AG08396 (cell line): ENCODE measurements around the gene SCAF8.
"Not testable (repeated sequence)": the region's sequence is repeated elsewhere in the genome, so short reads cannot be mapped to it uniquely, and the experiment has no call there.

Experiments
- DNase-seq: peaks from one replicate; pipeline ENCODE4 v3.0.0; 2012; ENCODE audit warnings: low spot score, mixed read lengths

Gene SCAF8

GRCh38 chr6:154733183-154733625 is at the start of gene SCAF8:
Gene SCAF8 (plus strand): TSS chr6:154733416. CDS start chr6:154733901, 485 bp downstream.
- peak; percentile 93 for DNase-seq

- peak; percentile 43 for DNase-seq
Observed at GRCh38 chr6:154683756-154684523, 49.3 kb upstream of the SCAF8 start.

GRCh38 chr6:154686162-154686561 is 47.1 kb upstream of the SCAF8 start:
- DNase-seq: no peak

- no peak for DNase-seq
Observed at GRCh38 chr6:154689493-154690255, 43.5 kb upstream of the SCAF8 start.

- DNase-seq: no peak
Observed at GRCh38 chr6:154690857-154691256, 42.4 kb upstream of the SCAF8 start.

GRCh38 chr6:154696661-154697060 is 36.6 kb upstream of the SCAF8 start:
- DNase-seq: no peak

- DNase-seq: no peak
Observed at GRCh38 chr6:154703124-154703523, 30.1 kb upstream of the SCAF8 start.

- DNase-seq: no peak
Observed at GRCh38 chr6:154705471-154706113, 27.6 kb upstream of the SCAF8 start.

GRCh38 chr6:154706389-154706788 is 26.8 kb upstream of the SCAF8 start:
- no peak for DNase-seq

- DNase-seq: no peak
Observed at GRCh38 chr6:154709621-154710020, 23.6 kb upstream of the SCAF8 start.

- no peak for DNase-seq
Observed at GRCh38 chr6:154710689-154711088, 22.5 kb upstream of the SCAF8 start.

- DNase-seq: no peak
Observed at GRCh38 chr6:154715446-154715845, 17.8 kb upstream of the SCAF8 start.

GRCh38 chr6:154716350-154716749 is 16.9 kb upstream of the SCAF8 start:
- not testable (repeated sequence) for DNase-seq

- DNase-seq: no peak
Observed at GRCh38 chr6:154719433-154719832, 13.8 kb upstream of the SCAF8 start.

GRCh38 chr6:154719854-154720253 is 13.4 kb upstream of the SCAF8 start:
- DNase-seq: no peak

- DNase-seq: peak; percentile 28
Observed at GRCh38 chr6:154721460-154721859, 11.8 kb upstream of the SCAF8 start.

- no peak for DNase-seq
Observed at GRCh38 chr6:154726887-154727286, 6.3 kb upstream of the SCAF8 start.

- no peak for DNase-seq
Observed at GRCh38 chr6:154731296-154732218, 1.7 kb upstream of the SCAF8 start.

GRCh38 chr6:154732538-154733182 is 556 bp upstream of the SCAF8 start:
- peak; percentile 33 for DNase-seq

- peak; percentile 98 for DNase-seq
Observed at GRCh38 chr6:154733626-154734382, 588 bp downstream of the SCAF8 start.
